Measurements from ENCODE around the gene RAD18.

Gene RAD18

DNA sequence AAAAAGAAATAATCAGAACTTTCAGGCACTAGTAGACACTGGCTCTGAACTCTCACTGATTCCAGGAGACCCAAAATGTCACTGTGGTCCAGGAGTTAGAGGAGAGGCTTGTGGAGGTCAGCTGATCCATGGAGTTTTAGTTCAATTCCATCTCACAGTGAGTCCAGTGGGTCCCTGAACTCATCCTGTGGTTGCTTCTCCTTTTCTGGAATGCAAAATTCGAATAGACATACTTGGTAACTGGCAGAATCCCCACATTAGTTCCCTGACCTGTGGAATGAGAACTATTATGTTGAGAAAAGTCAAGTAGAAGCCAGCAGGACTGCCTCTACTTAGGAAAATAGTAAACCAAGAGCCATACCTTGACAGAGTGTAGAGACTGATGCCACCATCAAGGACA lies 106.6 kb downstream of the RAD18 start:
- no peak for DNase-seq

DNA sequence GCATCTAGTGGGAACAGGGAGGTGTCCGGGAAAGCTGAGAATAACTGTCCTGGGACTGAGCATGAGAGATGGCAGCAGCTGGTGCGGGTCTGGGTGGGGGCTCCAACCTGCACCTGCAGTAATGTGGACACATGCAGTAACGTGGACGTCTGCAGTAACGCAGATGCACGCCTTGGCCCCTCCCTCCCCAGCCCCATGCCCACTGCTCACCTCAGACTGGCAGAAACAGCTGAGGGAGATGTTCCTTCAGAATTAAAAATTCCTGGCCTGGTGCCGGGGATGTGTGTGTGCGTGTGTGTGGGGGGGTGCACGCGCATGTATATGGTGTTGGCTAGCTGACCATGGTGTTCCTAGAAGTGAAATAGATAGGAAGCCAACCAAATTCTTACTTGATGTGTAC lies 107.2 kb downstream of the RAD18 start:
- DNase-seq, result no peak

DNA sequence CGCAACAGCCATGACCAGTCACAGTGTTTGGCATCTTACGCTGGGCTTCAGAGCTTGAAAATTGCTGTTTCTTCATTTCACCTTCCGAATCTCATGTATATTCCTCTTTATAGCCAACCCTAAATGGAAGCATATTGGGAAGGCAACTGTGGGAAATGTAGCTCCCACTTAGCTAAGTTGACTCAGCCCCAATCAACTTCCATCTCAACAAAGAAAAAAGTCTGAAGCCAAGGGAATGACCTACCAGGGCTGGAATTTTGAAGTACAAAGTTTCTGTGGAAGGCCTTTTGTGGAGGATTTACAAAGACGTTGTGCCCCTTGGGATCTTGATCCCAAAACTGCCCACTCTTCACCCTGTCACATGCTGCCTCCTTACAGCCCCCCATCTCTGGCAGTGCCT lies 108.6 kb downstream of the RAD18 start:
- no peak for DNase-seq

DNA sequence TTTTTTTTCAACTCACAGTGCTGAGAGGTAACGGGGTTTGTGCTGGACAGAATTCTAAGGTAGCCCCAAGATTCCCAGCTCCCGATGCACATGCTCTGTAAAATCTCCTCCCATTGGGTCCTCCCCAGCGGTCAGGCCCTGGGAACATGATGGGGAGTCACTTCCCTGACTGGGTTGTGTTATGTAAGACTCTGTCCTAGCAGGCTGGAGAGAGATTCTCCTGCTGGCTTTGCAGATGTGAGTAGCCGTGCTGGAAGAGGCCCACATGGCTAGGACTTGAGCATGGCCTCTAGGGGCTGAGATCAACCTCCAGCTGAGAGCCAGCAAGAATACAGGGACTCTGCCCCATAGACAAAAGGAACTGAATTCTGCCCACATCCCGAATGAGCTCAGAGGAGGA lies 110.2 kb downstream of the RAD18 start:
- DNase-seq, result no peak

DNA sequence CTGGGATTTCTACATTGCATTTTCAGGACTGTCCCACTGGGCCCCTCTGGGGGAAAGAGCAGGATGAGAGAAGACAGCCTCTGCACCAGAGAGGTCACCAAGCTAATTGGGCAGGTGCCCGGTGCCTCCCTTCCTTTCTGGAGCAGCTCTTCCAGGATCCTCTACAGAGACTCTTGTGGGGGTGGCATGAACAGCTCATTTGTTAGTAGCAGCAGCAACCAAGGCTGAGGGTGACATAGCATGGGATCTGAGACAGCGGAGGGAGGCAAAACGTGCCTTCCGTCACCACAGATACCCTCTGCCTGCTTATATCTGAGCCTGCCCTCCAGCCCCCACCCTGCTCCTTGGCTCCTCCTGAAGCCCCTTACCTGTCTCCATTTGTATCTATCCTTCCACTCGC lies 110.8 kb downstream of the RAD18 start:
- no peak for DNase-seq

DNA sequence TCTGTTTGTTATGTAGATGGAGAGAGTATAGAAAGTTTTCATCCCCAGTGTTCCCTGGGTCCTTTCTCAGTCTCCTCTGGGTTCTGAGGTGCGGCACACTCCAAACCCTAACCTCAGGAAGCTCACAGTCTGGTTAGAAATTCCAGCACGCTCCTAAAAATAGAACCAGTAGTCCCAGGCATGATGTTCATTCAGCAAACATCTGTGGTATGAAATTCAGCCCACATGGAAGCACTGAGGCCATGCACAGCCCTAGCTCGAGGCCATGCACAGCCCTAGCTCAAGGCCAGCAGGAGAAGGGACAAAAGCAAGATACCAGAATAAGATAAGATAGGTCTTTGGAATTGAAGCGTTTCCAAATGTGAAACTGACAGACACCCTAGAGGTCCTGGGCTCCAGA lies 111.6 kb downstream of the RAD18 start:
- DNase-seq, result no peak

DNA sequence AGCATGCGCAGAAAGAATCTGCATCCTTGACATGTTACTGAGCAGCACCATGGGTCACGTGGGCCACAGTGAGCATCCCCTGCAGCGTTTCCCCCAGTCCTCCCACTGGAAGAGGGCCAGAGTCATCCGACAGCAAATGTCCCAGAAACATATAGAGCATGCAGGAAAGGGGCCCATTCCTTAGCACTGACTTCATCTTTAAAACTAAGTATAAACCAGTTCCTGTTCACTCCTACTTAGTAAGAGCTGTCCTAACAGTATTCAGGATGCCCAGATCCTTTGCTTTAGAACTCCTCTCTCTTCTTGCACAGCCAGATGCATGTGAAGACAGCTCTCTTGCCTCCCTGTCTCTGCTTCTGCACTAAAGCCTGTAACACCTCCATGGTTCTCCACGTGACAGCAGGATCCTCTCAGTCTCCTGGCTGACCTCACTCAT lies 114.6 kb downstream of the RAD18 start:
- no peak for DNase-seq

DNA sequence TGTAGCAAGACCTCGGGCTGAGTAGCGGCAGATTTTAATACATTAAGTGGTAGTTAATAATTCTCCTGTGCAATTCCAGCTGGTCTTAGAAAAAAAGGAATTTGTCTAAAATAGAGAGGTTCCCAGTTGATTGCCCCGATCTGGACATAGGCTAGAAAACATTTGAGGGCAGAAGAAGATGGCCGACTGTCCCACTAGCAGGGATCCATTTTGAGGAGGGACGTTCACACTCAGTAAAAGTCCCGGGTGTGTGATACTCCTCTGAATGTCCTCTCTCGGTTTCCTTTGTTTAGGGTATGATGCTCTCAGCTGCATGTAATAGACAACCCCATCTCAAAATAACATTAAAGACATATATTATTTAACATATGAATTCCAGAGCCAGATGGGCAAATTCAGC lies 116.0 kb downstream of the RAD18 start:
- no peak for DNase-seq

DNA sequence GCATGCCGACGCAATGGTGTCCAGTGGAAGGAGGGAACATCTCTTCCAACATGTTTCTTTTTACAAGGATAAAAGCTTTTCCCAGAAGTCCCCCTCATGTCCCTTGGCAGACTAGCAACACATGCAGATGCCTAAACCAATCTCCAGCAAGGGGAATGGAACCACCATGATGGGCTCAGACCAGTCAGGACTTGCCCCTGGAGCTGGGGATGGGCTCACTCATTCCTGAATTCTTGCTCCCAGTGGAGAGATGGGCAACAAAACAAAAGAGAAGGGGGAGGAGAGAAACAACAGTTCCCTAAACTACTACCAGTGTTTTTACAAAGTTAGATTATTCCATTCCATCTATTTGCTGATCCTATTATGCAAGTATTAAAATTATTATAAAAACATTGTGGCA lies 117.1 kb downstream of the RAD18 start:
- DNase-seq, result no peak

DNA sequence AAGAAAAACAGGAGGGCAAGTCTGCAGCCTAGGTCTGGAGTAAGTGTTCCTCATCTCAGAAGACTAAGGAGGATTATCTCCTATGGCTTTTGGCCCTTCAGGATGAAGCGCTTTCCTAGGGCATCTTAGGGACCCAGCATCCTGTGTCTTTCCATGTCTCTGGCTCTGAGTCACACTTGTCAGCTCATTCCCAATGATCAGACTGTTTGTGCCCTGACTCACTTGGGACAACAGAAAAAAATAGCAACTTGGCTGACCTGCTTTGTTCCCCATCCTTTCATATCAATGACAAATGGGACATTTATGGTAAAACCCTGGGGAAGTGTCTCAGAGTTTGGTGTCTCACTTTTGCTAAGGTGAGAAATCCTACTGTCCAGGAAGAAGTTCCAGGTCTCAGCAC lies 117.6 kb downstream of the RAD18 start:
- DNase-seq, result no peak

DNA sequence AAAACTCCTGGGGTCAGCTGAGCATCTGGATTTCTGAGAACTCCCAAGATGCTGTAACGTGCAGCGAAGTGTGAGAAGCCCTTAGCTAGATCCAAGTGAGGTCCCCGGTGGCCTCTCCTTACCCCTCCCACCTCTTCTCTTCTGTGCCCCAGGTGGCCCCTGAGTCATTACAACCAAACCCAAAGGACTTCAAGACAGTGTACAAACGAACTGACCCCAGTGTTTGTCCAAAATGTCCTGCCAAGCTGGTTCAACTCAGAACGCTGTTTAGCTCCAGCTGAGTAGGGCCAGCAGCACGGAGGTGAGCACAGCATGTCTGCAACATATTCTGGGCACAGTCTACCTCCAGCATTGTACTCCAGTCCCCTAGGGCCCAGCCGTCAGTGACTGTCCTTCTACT lies 119.9 kb downstream of the RAD18 start:
- no peak for DNase-seq

DNA sequence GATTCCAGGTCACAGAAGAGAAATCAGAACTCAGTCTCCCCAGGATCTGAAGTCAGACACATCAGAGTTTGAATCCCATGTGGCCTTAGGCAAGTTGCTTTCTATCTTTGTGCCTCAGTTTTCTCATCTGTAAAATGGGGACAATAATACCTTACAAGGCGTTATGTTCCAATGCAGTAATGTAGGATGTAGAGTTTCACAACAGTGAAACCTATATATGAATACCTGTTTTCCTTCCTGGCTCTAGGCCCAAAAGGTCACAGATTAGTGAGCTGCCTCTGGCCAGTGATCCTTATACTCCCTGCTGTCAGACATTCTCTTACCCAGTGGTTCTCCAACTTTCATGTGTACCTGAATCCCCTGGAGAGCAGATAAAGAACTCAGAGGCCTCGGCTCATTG lies 121.0 kb downstream of the RAD18 start:
- no peak for DNase-seq

DNA sequence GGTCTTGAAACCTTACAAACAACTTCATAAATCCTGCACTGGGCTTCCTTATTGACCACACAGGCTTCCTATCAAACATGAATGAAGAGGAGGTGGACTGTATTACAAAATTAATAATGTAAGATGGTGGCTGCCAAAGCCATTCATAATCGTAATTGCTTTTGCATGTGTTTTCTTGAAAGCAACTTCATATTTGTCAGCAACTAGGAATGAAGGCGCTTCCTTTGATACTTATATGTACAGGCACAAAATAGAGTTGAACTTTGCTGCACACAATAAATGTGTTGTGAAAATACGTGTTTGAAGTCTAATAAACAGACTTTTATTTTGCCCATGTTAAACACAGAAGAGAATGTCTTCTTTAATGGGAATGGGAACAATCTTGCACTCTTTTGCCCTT lies 121.8 kb downstream of the RAD18 start:
- no peak for DNase-seq

DNA sequence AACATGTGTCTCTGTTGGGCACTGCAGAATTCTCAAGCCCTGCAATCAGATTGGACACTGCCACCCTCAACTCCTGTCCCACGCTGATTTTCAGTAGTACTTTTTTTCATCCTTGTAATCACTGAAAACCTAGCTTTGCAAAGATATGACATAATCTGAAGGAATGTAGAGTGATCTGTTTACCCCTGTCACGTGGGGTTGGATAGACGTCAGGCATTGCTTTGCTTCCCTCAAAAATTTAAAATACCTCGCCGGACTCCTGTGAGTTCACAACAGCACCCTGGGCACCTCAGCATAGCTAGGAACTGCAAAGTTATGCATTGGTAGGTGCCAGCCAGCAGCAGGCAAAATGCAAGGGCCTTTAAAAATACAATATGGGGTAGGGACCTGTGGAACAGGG lies 122.7 kb downstream of the RAD18 start:
- DNase-seq, result no peak

DNA sequence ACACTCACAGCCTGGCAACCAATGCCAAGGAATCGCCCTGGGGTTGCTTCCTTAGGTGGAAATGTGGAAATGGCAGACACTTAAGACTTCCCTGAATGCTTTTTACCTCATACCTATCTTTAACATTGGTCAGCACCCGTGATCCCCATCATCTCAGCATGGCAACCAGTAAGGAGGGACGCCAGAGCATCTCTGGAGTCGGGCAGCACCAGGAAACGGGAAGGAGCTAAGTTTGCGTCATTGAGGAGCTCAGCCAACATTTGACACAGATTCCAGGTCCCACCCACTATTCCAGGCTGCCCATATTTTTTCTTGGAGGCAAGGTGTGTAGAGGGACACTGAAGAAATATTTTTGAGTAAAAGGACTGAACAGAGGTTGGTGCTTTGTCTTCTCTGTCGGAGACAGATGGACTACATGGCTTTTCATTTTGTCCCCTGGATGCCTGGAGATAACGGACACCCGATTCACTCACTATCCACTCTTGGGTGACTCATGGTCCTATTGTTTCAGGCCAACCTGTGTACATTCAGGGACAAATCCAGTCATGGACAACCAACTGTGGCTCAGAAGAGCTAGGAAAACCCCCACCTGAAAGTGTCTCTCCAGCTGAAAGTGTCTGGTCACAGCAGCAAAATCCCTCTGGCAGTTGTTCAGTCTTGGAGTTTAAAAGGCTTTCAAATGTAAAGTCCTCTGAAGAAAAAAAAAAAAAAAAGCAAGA lies 123.5 kb downstream of the RAD18 start:
- DNase-seq, result no peak

DNA sequence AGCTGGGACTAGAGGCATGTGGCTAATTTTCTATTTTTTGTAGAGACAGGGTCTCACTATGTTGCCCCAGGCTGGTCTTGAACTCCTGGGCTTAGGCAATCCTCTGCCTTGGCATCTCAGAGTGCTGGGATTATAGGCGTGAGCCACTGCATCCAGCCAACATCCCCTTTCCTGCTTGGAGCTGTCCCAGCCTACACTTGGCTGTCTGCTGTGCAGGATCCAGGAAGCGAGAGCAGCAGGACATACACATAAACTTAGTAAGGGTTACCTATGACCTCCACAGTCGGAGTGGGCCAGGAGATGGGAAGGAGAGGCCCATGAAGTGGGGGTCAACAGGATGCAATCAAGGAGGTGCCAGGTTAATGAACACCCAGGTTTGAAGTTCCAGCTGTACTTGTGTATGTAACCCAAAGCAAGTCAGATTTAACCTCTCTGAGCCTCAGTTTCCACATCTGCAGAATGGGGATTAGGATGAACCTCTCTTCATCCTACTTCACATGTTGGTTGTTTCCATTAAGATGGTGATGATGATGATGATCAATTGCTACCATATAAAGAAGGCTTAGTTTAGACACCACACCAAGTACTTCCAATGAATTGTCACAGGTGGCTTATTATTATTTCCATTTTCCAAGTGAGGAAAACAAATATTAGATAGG lies 124.4 kb downstream of the RAD18 start:
- DNase-seq, result no peak

DNA sequence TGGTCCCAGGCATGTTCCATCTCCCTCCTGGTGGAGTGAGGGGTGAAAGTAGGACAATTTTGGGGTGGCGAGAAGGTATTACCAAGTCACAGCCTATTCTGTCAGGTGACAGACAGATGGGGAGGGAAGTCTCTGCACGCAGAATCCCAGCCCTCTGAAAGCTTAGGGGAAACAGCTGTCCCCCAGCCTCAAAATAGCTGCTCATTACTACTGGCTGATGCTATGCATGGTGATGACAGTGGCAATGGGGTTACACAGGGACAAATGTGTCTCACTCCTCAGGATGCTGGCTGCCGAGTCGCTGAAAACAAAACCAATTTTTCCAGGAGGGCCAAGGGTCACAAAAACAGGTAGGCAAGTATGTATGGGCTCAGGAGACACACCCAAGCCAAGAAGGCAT lies 125.0 kb downstream of the RAD18 start:
- DNase-seq, result no peak

DNA sequence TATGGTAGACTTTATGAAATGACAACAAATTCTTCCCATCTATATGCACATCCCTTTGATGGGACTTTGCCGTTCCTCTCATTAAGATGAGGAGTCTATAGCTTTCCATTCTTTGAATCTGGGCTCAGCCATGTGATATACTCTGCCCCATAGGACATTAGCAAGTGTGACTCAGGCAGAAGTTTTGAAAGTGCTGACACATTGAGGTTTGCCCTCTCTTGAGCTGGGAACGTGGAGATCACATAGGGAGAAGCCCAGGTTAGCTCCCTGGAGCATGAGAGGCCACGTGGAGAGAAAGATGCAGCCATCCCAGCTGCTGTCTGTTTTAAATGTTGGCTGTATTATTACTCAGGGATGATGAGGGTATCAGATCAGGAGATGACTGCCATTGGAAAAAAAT lies 126.1 kb downstream of the RAD18 start:
- no peak for DNase-seq

DNA sequence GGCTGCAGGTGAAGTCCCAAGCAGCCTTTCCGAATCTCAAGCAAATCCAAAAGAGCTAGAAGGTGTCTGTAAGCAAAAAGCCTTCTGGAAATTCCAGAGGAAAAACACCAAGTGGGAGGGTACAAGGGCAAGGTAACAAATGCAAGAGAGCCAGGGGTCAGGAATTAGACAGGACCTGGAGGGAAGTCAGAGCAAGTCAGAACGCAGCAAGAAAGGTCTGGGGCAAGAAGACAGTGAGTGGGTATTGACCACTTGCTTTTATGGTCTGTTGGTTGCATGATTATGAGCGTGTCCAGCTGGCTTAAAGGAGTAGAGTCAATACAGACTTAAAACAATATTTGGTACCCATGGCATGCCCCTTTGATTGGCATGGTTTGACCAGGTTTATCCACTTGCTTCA lies 127.2 kb downstream of the RAD18 start:
- no peak for DNase-seq

DNA sequence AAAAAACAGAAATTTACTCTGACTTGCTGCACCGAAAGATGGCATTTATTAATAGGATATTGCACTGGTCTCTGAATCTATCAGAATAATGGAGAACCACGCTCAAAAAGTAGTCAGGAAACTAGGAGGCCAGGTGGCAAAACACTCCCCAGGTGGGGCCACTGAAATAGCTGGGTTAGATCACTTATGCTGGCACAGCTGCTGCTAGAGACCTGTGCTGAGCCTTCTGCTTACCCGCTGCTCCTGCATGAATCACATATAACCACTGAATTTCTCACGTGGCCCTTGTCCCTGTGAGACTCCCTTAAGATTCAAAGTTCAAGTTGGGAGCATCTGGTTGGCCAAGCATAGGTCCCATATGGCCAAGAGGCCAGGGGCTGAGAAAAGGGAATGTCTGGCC lies 127.9 kb downstream of the RAD18 start:
- DNase-seq, result no peak

DNA sequence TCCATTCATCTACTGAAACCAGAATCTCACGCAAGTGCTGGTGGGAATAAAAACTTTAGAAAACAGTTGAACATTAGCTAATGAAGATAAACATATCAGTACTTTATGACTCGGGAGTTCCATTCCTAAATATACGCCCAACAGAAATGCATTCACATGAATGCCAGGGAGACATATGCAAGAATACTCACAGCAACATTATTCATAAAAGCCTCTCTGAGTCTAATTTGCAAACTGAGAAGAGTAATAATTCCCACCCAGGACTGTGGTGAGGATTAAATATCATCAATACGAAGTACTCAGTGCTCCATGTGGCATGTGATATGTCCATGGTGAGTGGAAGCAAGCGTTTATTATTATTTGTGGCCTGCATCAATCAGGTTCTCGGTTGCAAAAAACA lies 128.3 kb downstream of the RAD18 start:
- DNase-seq, result no peak

DNA sequence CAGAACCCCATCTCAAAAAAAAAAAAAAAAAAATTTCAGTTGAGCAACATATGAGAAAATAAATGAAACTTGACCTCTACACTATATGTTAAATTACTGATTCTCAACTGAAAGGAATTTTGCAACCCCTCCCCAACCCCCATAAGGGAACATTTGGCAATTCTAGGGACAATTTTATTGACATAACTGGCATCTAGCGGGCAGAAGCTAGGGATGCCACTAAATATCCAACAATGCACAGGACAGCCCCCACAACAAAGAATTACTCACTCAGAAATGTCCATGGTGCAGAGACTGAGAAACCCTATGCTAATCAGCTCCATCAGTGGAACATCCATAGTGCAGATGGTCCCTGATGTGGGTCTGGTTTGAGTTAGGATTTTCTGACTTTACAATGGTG lies 135.6 kb downstream of the RAD18 start:
- DNase-seq, result no peak

Data from NCI-H2029 treated with DMSO at 0.1 percent for 48 hours (cell line).